ENCODE data around the gene ACMSD.

Gene ACMSD

GRCh38 chr2:134865067-134865787 lies 26.8 kb downstream of the ACMSD start:
- Histone ChIP-seq H3K9me3 (ENCODE audit: control insufficient read depth in 5 of 5, low read length in 5 of 5) (no peaks in the 10 kb centered on the region), H3K27me3 (ENCODE audit: control insufficient read depth in 5 of 5, insufficient read depth in 4 of 5, low read length in 5 of 5) (no peaks in the 10 kb centered on the region), H3K4me3 (ENCODE audit: low read depth in 1 of 5, low read length in 5 of 5) (no peak overlapping the region), H3K9ac (ENCODE audit: low read length in 5 of 5) (no peak overlapping the region), H3K27ac (ENCODE audit: low read depth, low read length) (no peak overlapping the region), H3K4me1 (ENCODE audit: control insufficient read depth in 5 of 5, insufficient read depth in 5 of 5, low read length in 5 of 5) (no peaks in the 10 kb centered on the region), H3K36me3 (ENCODE audit: control insufficient read depth in 5 of 5, insufficient read depth in 5 of 5, low read length in 5 of 5) (no peaks in the 10 kb centered on the region)

- Histone ChIP-seq H3K9ac (ENCODE audit: low read length in 5 of 5) (no peak overlapping the region), H3K4me3 (ENCODE audit: low read depth in 1 of 5, low read length in 5 of 5) (no peak overlapping the region), H3K9me3 (ENCODE audit: control insufficient read depth in 5 of 5, low read length in 5 of 5) (no peaks in the 10 kb centered on the region), H3K4me1 (ENCODE audit: control insufficient read depth in 5 of 5, insufficient read depth in 5 of 5, low read length in 5 of 5) (peaks cover 0 to 3% (median 0%) of the 10 kb centered on the region in 5 donors), H3K36me3 (ENCODE audit: control insufficient read depth in 5 of 5, insufficient read depth in 5 of 5, low read length in 5 of 5) (no peaks in the 10 kb centered on the region), H3K27me3 (ENCODE audit: control insufficient read depth in 5 of 5, insufficient read depth in 4 of 5, low read length in 5 of 5) (no peaks in the 10 kb centered on the region), H3K27ac (ENCODE audit: low read depth, low read length) (no peak overlapping the region)
These were observed 28.2 kb downstream of the ACMSD start for GRCh38 chr2:134866498-134867099.

GRCh38 chr2:134869946-134870736 lies 31.7 kb downstream of the ACMSD start:
- Histone ChIP-seq H3K36me3 (ENCODE audit: control insufficient read depth in 5 of 5, insufficient read depth in 5 of 5, low read length in 5 of 5) (no peaks in the 10 kb centered on the region), H3K4me1 (ENCODE audit: control insufficient read depth in 5 of 5, insufficient read depth in 5 of 5, low read length in 5 of 5) (peaks cover 0 to 3% (median 0%) of the 10 kb centered on the region in 5 donors), H3K27me3 (ENCODE audit: control insufficient read depth in 5 of 5, insufficient read depth in 4 of 5, low read length in 5 of 5) (no peaks in the 10 kb centered on the region), H3K4me3 (ENCODE audit: low read depth in 1 of 5, low read length in 5 of 5) (no peak overlapping the region), H3K9me3 (ENCODE audit: control insufficient read depth in 5 of 5, low read length in 5 of 5) (no peaks in the 10 kb centered on the region), H3K27ac (ENCODE audit: low read depth, low read length) (no peak overlapping the region), H3K9ac (ENCODE audit: low read length in 5 of 5) (no peak overlapping the region)

GRCh38 chr2:134873152-134873551 lies 34.7 kb downstream of the ACMSD start:
- Histone ChIP-seq H3K27ac (ENCODE audit: low read depth, low read length) (no peak overlapping the region), H3K4me1 (ENCODE audit: control insufficient read depth in 5 of 5, insufficient read depth in 5 of 5, low read length in 5 of 5) (peaks cover 0 to 3% (median 0%) of the 10 kb centered on the region in 5 donors)

DNA sequence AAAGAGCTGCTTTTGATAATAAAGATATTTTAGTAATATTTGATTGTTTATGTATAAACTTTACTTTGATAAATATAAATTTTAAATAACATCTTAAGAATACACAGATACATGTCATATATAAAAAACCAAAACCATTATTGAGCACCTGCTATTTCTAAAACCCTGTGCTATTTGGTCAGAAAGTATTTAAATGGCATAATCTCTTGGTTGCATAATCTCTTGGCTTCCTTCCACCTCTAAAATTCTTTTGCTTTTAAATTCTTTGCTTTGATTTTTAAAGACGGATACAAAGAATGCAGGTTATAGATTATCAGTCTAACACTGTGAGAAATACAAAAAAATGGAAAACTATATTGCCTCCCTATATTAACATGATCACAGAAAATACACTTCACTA lies 36.9 kb downstream of the ACMSD start:
- no peaks in the 10 kb centered on the region for H3K27me3 ChIP-seq (ENCODE audit: control insufficient read depth in 5 of 5, insufficient read depth in 4 of 5, low read length in 5 of 5)
- no peak overlapping the region for H3K27ac ChIP-seq (ENCODE audit: low read depth, low read length)
- no peak overlapping the region for H3K9ac ChIP-seq (ENCODE audit: low read length in 5 of 5)
- no peak overlapping the region for H3K4me3 ChIP-seq (ENCODE audit: low read depth in 1 of 5, low read length in 5 of 5)
- no peaks in the 10 kb centered on the region for H3K36me3 ChIP-seq (ENCODE audit: control insufficient read depth in 5 of 5, insufficient read depth in 5 of 5, low read length in 5 of 5)
- H3K9me3 ChIP-seq (ENCODE audit: control insufficient read depth in 5 of 5, low read length in 5 of 5) = peaks cover 0 to 8% (median 0%) of the 10 kb centered on the region in 5 donors
- peaks cover 0 to 3% (median 0%) of the 10 kb centered on the region in 5 donors for H3K4me1 ChIP-seq (ENCODE audit: control insufficient read depth in 5 of 5, insufficient read depth in 5 of 5, low read length in 5 of 5)

More at GRCh38 chr2:134873152-134873551, 34.7 kb downstream of the ACMSD start:
- no peak overlapping the region for H3K4me3 ChIP-seq (ENCODE audit: low read depth in 1 of 5, low read length in 5 of 5)
- H3K27me3 ChIP-seq (ENCODE audit: control insufficient read depth in 5 of 5, insufficient read depth in 4 of 5, low read length in 5 of 5) = no peaks in the 10 kb centered on the region
- no peaks in the 10 kb centered on the region for H3K36me3 ChIP-seq (ENCODE audit: control insufficient read depth in 5 of 5, insufficient read depth in 5 of 5, low read length in 5 of 5)
- no peak overlapping the region for H3K9ac ChIP-seq (ENCODE audit: low read length in 5 of 5)
- H3K9me3 ChIP-seq (ENCODE audit: control insufficient read depth in 5 of 5, low read length in 5 of 5) = peaks cover 0 to 7% (median 0%) of the 10 kb centered on the region in 5 donors

DNA sequence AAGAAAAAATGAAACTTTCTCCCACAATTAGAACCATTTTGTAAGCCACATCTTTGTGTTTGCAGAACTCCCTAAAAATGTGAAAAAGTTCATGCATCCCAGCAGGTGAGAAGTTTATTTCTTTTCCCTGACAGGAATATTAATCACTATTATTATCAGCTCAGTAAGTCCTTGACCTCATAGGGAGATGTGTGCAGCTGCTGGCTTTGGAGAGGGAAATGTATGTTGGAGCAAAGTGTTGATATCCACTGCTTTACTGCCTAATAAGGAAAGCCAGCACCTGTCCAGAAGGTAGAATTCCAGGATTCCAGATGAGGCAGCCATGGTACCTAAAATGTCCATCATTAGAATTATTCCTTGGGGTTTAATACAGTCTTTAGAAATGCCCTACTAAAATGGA lies 44.4 kb downstream of the ACMSD start:
- no peaks in the 10 kb centered on the region for H3K36me3 ChIP-seq (ENCODE audit: control insufficient read depth in 5 of 5, insufficient read depth in 5 of 5, low read length in 5 of 5)
- no peak overlapping the region for H3K27ac ChIP-seq (ENCODE audit: low read depth, low read length)
- H3K4me3 ChIP-seq (ENCODE audit: low read depth in 1 of 5, low read length in 5 of 5) = no peak overlapping the region
- H3K9ac ChIP-seq (ENCODE audit: low read length in 5 of 5) = no peak overlapping the region
- no peaks in the 10 kb centered on the region for H3K4me1 ChIP-seq (ENCODE audit: control insufficient read depth in 5 of 5, insufficient read depth in 5 of 5, low read length in 5 of 5)
- H3K27me3 ChIP-seq (ENCODE audit: control insufficient read depth in 5 of 5, insufficient read depth in 4 of 5, low read length in 5 of 5) = no peaks in the 10 kb centered on the region
- peaks cover 0 to 4% (median 0%) of the 10 kb centered on the region in 5 donors for H3K9me3 ChIP-seq (ENCODE audit: control insufficient read depth in 5 of 5, low read length in 5 of 5)

DNA sequence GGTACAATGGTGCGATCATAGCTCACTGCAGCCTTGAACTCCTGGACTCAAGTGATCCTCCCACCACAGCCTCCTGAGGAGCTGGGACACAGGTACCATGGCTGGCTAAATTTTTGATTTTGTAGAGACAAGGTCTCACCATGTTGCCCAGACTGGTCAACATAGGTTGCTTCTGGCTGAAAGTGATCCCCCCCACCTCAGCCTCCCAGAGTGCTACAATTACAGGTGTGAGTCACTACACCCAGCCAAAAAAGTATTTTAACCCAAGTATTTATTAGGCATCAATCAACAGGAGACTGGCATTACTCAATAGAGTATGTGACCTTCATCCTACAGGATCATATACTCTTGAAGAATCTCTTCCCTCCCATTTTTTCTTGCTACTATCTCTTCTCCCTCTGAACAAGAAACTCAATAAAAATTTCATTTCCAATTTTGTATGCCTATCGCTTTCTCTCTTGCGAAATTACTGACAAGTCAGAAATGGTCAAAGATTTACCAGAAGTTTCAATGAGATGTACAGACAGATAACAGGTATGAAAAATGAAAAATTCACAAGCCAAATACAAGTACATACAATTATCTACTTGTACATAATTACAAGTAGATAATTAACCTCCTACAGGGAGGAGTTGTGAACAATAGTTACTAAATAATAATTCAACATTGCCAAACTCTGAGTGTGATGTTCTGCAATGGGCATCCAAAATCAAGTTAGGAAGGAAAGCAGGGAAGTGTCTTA lies 45.3 kb downstream of the ACMSD start:
- Histone ChIP-seq H3K9ac (ENCODE audit: low read length in 5 of 5) (no peak overlapping the region), H3K4me1 (ENCODE audit: control insufficient read depth in 5 of 5, insufficient read depth in 5 of 5, low read length in 5 of 5) (no peaks in the 10 kb centered on the region), H3K9me3 (ENCODE audit: control insufficient read depth in 5 of 5, low read length in 5 of 5) (peaks cover 0 to 2% (median 0%) of the 10 kb centered on the region in 5 donors), H3K36me3 (ENCODE audit: control insufficient read depth in 5 of 5, insufficient read depth in 5 of 5, low read length in 5 of 5) (no peaks in the 10 kb centered on the region), H3K4me3 (ENCODE audit: low read depth in 1 of 5, low read length in 5 of 5) (no peak overlapping the region), H3K27ac (ENCODE audit: low read depth, low read length) (no peak overlapping the region), H3K27me3 (ENCODE audit: control insufficient read depth in 5 of 5, insufficient read depth in 4 of 5, low read length in 5 of 5) (no peaks in the 10 kb centered on the region)

GRCh38 chr2:134884435-134884834 lies 46.0 kb downstream of the ACMSD start:
- Histone ChIP-seq H3K27ac (ENCODE audit: low read depth, low read length) (no peak overlapping the region), H3K36me3 (ENCODE audit: control insufficient read depth in 5 of 5, insufficient read depth in 5 of 5, low read length in 5 of 5) (no peaks in the 10 kb centered on the region), H3K9ac (ENCODE audit: low read length in 5 of 5) (no peak overlapping the region), H3K27me3 (ENCODE audit: control insufficient read depth in 5 of 5, insufficient read depth in 4 of 5, low read length in 5 of 5) (no peaks in the 10 kb centered on the region), H3K4me3 (ENCODE audit: low read depth in 1 of 5, low read length in 5 of 5) (no peak overlapping the region), H3K9me3 (ENCODE audit: control insufficient read depth in 5 of 5, low read length in 5 of 5) (no peaks in the 10 kb centered on the region), H3K4me1 (ENCODE audit: control insufficient read depth in 5 of 5, insufficient read depth in 5 of 5, low read length in 5 of 5) (no peaks in the 10 kb centered on the region)

- Histone ChIP-seq H3K4me3 (ENCODE audit: low read depth in 1 of 5, low read length in 5 of 5) (no peak overlapping the region), H3K4me1 (ENCODE audit: control insufficient read depth in 5 of 5, insufficient read depth in 5 of 5, low read length in 5 of 5) (no peaks in the 10 kb centered on the region), H3K9me3 (ENCODE audit: control insufficient read depth in 5 of 5, low read length in 5 of 5) (no peaks in the 10 kb centered on the region), H3K27me3 (ENCODE audit: control insufficient read depth in 5 of 5, insufficient read depth in 4 of 5, low read length in 5 of 5) (no peaks in the 10 kb centered on the region), H3K36me3 (ENCODE audit: control insufficient read depth in 5 of 5, insufficient read depth in 5 of 5, low read length in 5 of 5) (no peaks in the 10 kb centered on the region), H3K27ac (ENCODE audit: low read depth, low read length) (no peak overlapping the region), H3K9ac (ENCODE audit: low read length in 5 of 5) (no peak overlapping the region)
These were observed 54.0 kb downstream of the ACMSD start for GRCh38 chr2:134892282-134893035.
